GM12891 (cell line): ENCODE data around the gene UBE2L6.
A peak's percentile ranks its signal among the peaks of the same experiment; 100 is the strongest.

Experiments
- DNase-seq: peaks from one replicate; pipeline ENCODE4 v3.0.0; 2011; ENCODE audit warnings: low spot score; ENCODE audit not compliant: insufficient read length
- FAIRE-seq: peaks from 2 replicates; lab custom pipeline; 2011; peaks lifted over from hg19 to GRCh38; lab: Jason Lieb, UNC
- PAX5 ChIP-seq: IDR thresholded peaks from 2 replicates; pipeline ENCODE4 v1.6.1; 2011; ENCODE audit warnings: low read length, moderate library complexity, mild to moderate bottlenecking; ENCODE audit not compliant: insufficient read depth, severe bottlenecking
- POLR2A ChIP-seq: IDR thresholded peaks from 2 replicates; pipeline ENCODE4 v1.6.1; 2011; ENCODE audit warnings: low read depth, low read length, control low read depth
- POLR2AphosphoS5 ChIP-seq: IDR thresholded peaks from 2 replicates; pipeline ENCODE4 v1.6.1; 2011; ENCODE audit warnings: low read depth, low read length, control low read depth
- POU2F2 ChIP-seq: IDR thresholded peaks from 2 replicates; pipeline ENCODE4 v1.6.1; 2011; ENCODE audit warnings: low read depth, mild to moderate bottlenecking, control low read depth, low read length, moderate library complexity
- SPI1 ChIP-seq: IDR thresholded peaks from 2 replicates; pipeline ENCODE4 v1.6.1; 2011; ENCODE audit warnings: low read depth, low read length, control low read depth
- TAF1 ChIP-seq: IDR thresholded peaks from 2 replicates; pipeline ENCODE4 v1.6.1; 2011; ENCODE audit warnings: low read depth, low read length, control low read depth

The UBE2L6 gene

GRCh38 chr11:57504511-57504910 lies 63.0 kb downstream of the UBE2L6 start:
- no peak for FAIRE-seq

GRCh38 chr11:57502870-57503269 lies 64.6 kb downstream of the UBE2L6 start:
- FAIRE-seq (no peak), DNase-seq (no peak)
- TF ChIP-seq TAF1: no peak
- TF ChIP-seq SPI1: no peak
- no peak for TF ChIP-seq POU2F2
- TF ChIP-seq POLR2A: no peak
- TF ChIP-seq POLR2AphosphoS5: no peak
- TF ChIP-seq PAX5: no peak

More at GRCh38 chr11:57504511-57504910, 63.0 kb downstream of the UBE2L6 start:
- no peak for DNase-seq
- TF ChIP-seq POLR2A (no peak), POU2F2 (no peak), SPI1 (no peak), PAX5 (no peak), POLR2AphosphoS5 (no peak), TAF1 (no peak)

- TF ChIP-seq PAX5: no peak
- no peak for TF ChIP-seq POU2F2
- no peak for TF ChIP-seq SPI1
- no peak for TF ChIP-seq POLR2AphosphoS5
- no peak for TF ChIP-seq TAF1
- TF ChIP-seq POLR2A: no peak
- no peak for DNase-seq
- no peak for FAIRE-seq
Observed at GRCh38 chr11:57502376-57502775, 65.1 kb downstream of the UBE2L6 start.

- TF ChIP-seq POLR2A (no peak), POLR2AphosphoS5 (no peak), SPI1 (no peak), TAF1 (no peak)
- FAIRE-seq (peak; percentile 9), DNase-seq (no peak)
Observed at GRCh38 chr11:57501953-57502352, 65.5 kb downstream of the UBE2L6 start.
